Measurements from ENCODE around the gene NARF. TPM values are rescaled to one million over a fixed set of nuclear protein-coding genes. Genes with fewer than 3 reads are reported as not detected.

Gene NARF
- total RNA-seq, 4 donors from 2014 or later, result 25.8 to 79.2 (median 59.9) TPM

GRCh38 chr17:82412535-82413520 lies 45.7 kb upstream of the NARF start:
- Histone ChIP-seq H3K4me3 (no peak overlapping the region), H3K9me3 (no peaks in the 10 kb centered on the region), H3K4me1 (peaks cover 0 to 21% (median 1%) of the 10 kb centered on the region in 4 donors), H3K27ac (no peak overlapping the region), H3K27me3 (no peaks in the 10 kb centered on the region), H3K36me3 (peaks cover 0 to 45% (median 3%) of the 10 kb centered on the region in 3 donors)
- no peak for DNase-seq (ENCODE audit: low spot score in 2 of 2)
- WGBS, 2 donors, result 83 to 85% methylated on average over 29 of the region's 29 CpGs
- TF ChIP-seq EP300 (IDR thresholded peaks at IDR 0.05), result no peak
- no peak for TF ChIP-seq POLR2A (IDR thresholded peaks at IDR 0.05)
- no peak for TF ChIP-seq CTCF (IDR thresholded peaks at IDR 0.05)

- TF ChIP-seq POLR2A (IDR thresholded peaks at IDR 0.05), result no peak
- TF ChIP-seq CTCF (IDR thresholded peaks at IDR 0.05), result peak; percentile 59 to 88 (median 70)
- TF ChIP-seq EP300 (IDR thresholded peaks at IDR 0.05), result peak in 1 of 2 donors; percentile 24
- peak in 1 of 2 donors; percentile 66 for DNase-seq (ENCODE audit: low spot score in 2 of 2)
- no peaks in the 10 kb centered on the region for H3K9me3 ChIP-seq
- no peak overlapping the region for H3K4me3 ChIP-seq
- 19 to 21% methylated on average over 38 of the region's 38 CpGs for WGBS, 2 donors
- peaks cover 0 to 27% (median 0%) of the 10 kb centered on the region in 3 donors for H3K36me3 ChIP-seq
- H3K4me1 ChIP-seq, result peaks cover 0 to 33% (median 2%) of the 10 kb centered on the region in 4 donors
- no peaks in the 10 kb centered on the region for H3K27me3 ChIP-seq
- no peak overlapping the region for H3K27ac ChIP-seq
Measured at GRCh38 chr17:82414548-82415281, 43.8 kb upstream of the NARF start.

GRCh38 chr17:82415336-82415735 lies 43.2 kb upstream of the NARF start:
- DNase-seq (ENCODE audit: low spot score in 2 of 2), result no peak
- no peaks in the 10 kb centered on the region for H3K27me3 ChIP-seq
- no peak overlapping the region for H3K4me3 ChIP-seq
- peaks cover 0 to 26% (median 0%) of the 10 kb centered on the region in 3 donors for H3K36me3 ChIP-seq
- 91 to 92% methylated on average over 18 to 26 of the region's 26 CpGs for WGBS, 2 donors
- no peaks in the 10 kb centered on the region for H3K9me3 ChIP-seq
- H3K4me1 ChIP-seq, result peaks cover 0 to 37% (median 2%) of the 10 kb centered on the region in 4 donors
- TF ChIP-seq EP300 (IDR thresholded peaks at IDR 0.05), result no peak
- TF ChIP-seq CTCF (IDR thresholded peaks at IDR 0.05), result no peak
- no peak for TF ChIP-seq POLR2A (IDR thresholded peaks at IDR 0.05)
- no peak overlapping the region for H3K27ac ChIP-seq

- no peak overlapping the region for H3K27ac ChIP-seq
- TF ChIP-seq CTCF (IDR thresholded peaks at IDR 0.05), result no peak
- no peak for TF ChIP-seq POLR2A (IDR thresholded peaks at IDR 0.05)
- no peak for TF ChIP-seq EP300 (IDR thresholded peaks at IDR 0.05)
- no peak overlapping the region for H3K4me3 ChIP-seq
- no peaks in the 10 kb centered on the region for H3K27me3 ChIP-seq
- WGBS, 2 donors, result 93% methylated on average over 9 of the region's 9 CpGs
- no peak for DNase-seq (ENCODE audit: low spot score in 2 of 2)
- peaks cover 0 to 37% (median 2%) of the 10 kb centered on the region in 4 donors for H3K4me1 ChIP-seq
- no peaks in the 10 kb centered on the region for H3K9me3 ChIP-seq
- H3K36me3 ChIP-seq, result peaks cover 0 to 29% (median 0%) of the 10 kb centered on the region in 3 donors
Measured at GRCh38 chr17:82415786-82416185, 42.8 kb upstream of the NARF start.
